Peyer's patch (tissue), 4 donors: ENCODE results near the gene HOMEZ.

ENCODE experiments used
- CTCF ChIP-seq, 6 experiments: fragments of 450-650 bp in 4 of 6; fragments of 200-600 bp in 2 of 6; sonication (generic) in 1 of 6; IDR thresholded peaks; one replicate each; pipeline ENCODE4 v1.5.1; 2017 to 2019; ENCODE audit warnings: antibody characterized with exemption in 6 of 6, mild to moderate bottlenecking in 3 of 6, moderate library complexity in 1 of 6
- POLR2A ChIP-seq, 2 donors: fragments of 450-650 bp; IDR thresholded peaks; one replicate each; pipeline ENCODE4 v1.5.1; 2017; ENCODE audit warnings: antibody characterized with exemption in 2 of 2, mild to moderate bottlenecking in 2 of 2, moderate library complexity in 2 of 2

- TF ChIP-seq CTCF (IDR thresholded peaks at IDR 0.05) (no peak), POLR2A (IDR thresholded peaks at IDR 0.05) (no peak)
Observed at GRCh38 chr14:23310546-23310945, 24.6 kb upstream of the HOMEZ start.
